SU-DHL-6 (cell line): ENCODE measurements around the gene ZNF831.

Source experiments
- CTCF ChIP-seq: fragments of 200-600 bp; sonication (generic); IDR thresholded peaks from one replicate; pipeline ENCODE4 v1.5.1; 2017; ENCODE audit warnings: antibody characterized with exemption, mild to moderate bottlenecking, low read length, moderate library complexity; ENCODE audit not compliant: insufficient read depth, poor library complexity, severe bottlenecking
- EZH2phosphoT487 ChIP-seq: fragments of 200-600 bp; sonication (generic), shearing (Covaris generic); conservative IDR thresholded peaks from 2 replicates; pipeline ENCODE4 v1.6.1; 2018; ENCODE audit warnings: mild to moderate bottlenecking, antibody characterized with exemption, low read length, moderate library complexity, mixed read lengths

- TF ChIP-seq CTCF (no peak), EZH2phosphoT487 (no peak)
Measured at GRCh38 chr20:59273739-59274357, 110.2 kb downstream of the ZNF831 start.
